ENCODE measurements around the gene CD40. TPM values are rescaled to one million over a fixed set of nuclear protein-coding genes. Genes with fewer than 3 reads are reported as not detected.

CD40 gene
- total RNA-seq, 1 donor from 2014 or later: 8.0 TPM

Other genes with a start within 250 kb of the CD40 start
- gene ZSWIM1, start 237.1 kb upstream of the CD40 start, total RNA-seq: 11.4 TPM
- gene SPATA25, start 230.7 kb upstream of the CD40 start, total RNA-seq: 2.0 TPM
- gene NEURL2, start 227.1 kb upstream of the CD40 start, total RNA-seq: 5.0 TPM
- 113 TPM for gene CTSA, start 227.0 kb upstream of the CD40 start, total RNA-seq
- gene PLTP, start 206.2 kb upstream of the CD40 start, total RNA-seq: 156 TPM
- gene PCIF1, start 183.6 kb upstream of the CD40 start, total RNA-seq: 22.5 TPM
- gene ZNF335, start 146.1 kb upstream of the CD40 start, total RNA-seq: 9.7 TPM
- 1.1 TPM for gene MMP9, start 109.4 kb upstream of the CD40 start, total RNA-seq
- not detected for gene SLC12A5, start 89.1 kb upstream of the CD40 start, total RNA-seq
- gene NCOA5, start 28.4 kb upstream of the CD40 start, total RNA-seq: 19.4 TPM
- gene CDH22, start 190.2 kb downstream of the CD40 start, total RNA-seq: 5.2 TPM

Measured in Right ventricle myocardium inferior (tissue), 1 donor.